ENCODE measurements around the gene LRRC23. TPM values are rescaled to one million over a fixed set of nuclear protein-coding genes. Genes with fewer than 3 reads are reported as not detected.
A peak's percentile ranks its signal among the peaks of the same experiment; 100 is the strongest.
"Not testable (repeated sequence)": the region's sequence is repeated elsewhere in the genome, so short reads cannot be mapped to it uniquely, and the experiment has no call there.

The LRRC23 gene
- 6.5 TPM for total RNA-seq

- FAIRE-seq: peak; percentile 47
- peak; percentile 87 to 89 for DNase-seq (ENCODE audit: low spot score in 2 of 2)
Measured at GRCh38 chr12:6904280-6905276, at the start of gene LRRC23. TSS of gene LRRC23 (plus strand) at chr12:6904822. CDS start at chr12:6905634, 812 bp downstream.

- FAIRE-seq (no peak), DNase-seq (ENCODE audit: low spot score in 2 of 2) (no peak)
Measured at GRCh38 chr12:6855322-6855721, 49.3 kb upstream of the LRRC23 start.

- DNase-seq (ENCODE audit: low spot score in 2 of 2) (no peak), FAIRE-seq (no peak)
Measured at GRCh38 chr12:6858799-6859198, 45.8 kb upstream of the LRRC23 start.

- DNase-seq (ENCODE audit: low spot score in 2 of 2): no peak
- no peak for FAIRE-seq
Measured at GRCh38 chr12:6860116-6860515, 44.5 kb upstream of the LRRC23 start.

- FAIRE-seq (no peak), DNase-seq (ENCODE audit: low spot score in 2 of 2) (no peak)
Measured at GRCh38 chr12:6860942-6861341, 43.7 kb upstream of the LRRC23 start.

- FAIRE-seq (no peak), DNase-seq (ENCODE audit: low spot score in 2 of 2) (no peak)
Measured at GRCh38 chr12:6861391-6861790, 43.2 kb upstream of the LRRC23 start.

GRCh38 chr12:6863033-6863432 is 41.6 kb upstream of the LRRC23 start:
- DNase-seq (ENCODE audit: low spot score in 2 of 2): no peak
- FAIRE-seq: no peak

- no peak for DNase-seq (ENCODE audit: low spot score in 2 of 2)
- FAIRE-seq: no peak
Measured at GRCh38 chr12:6863586-6864321, 40.9 kb upstream of the LRRC23 start.

- not testable (repeated sequence) for DNase-seq (ENCODE audit: low spot score in 2 of 2); FAIRE-seq
Measured at GRCh38 chr12:6865307-6865706, 39.3 kb upstream of the LRRC23 start.

GRCh38 chr12:6866163-6866919 is 38.3 kb upstream of the LRRC23 start:
- FAIRE-seq: no peak
- no peak for DNase-seq (ENCODE audit: low spot score in 2 of 2)

- DNase-seq (ENCODE audit: low spot score in 2 of 2): peak in 1 of 2 donors; percentile 34
- FAIRE-seq: no peak
Measured at GRCh38 chr12:6866920-6867412, 37.7 kb upstream of the LRRC23 start.

- FAIRE-seq (no peak), DNase-seq (ENCODE audit: low spot score in 2 of 2) (peak; percentile 96 to 99)
Measured at GRCh38 chr12:6867413-6868210, 37.0 kb upstream of the LRRC23 start, which contains the start of gene TPI1. TSS of gene TPI1 (plus strand) at chr12:6867531. CDS start at chr12:6867567, 36 bp downstream.

- no peak for DNase-seq (ENCODE audit: low spot score in 2 of 2)
- no peak for FAIRE-seq
Measured at GRCh38 chr12:6868211-6869048, 36.2 kb upstream of the LRRC23 start.

GRCh38 chr12:6869049-6870021 is 35.3 kb upstream of the LRRC23 start:
- DNase-seq (ENCODE audit: low spot score in 2 of 2) (peak; percentile 75 to 78), FAIRE-seq (no peak)

GRCh38 chr12:6870304-6870703 is 34.3 kb upstream of the LRRC23 start:
- not testable (repeated sequence) for DNase-seq (ENCODE audit: low spot score in 2 of 2); FAIRE-seq

- FAIRE-seq (no peak), DNase-seq (ENCODE audit: low spot score in 2 of 2) (no peak)
Measured at GRCh38 chr12:6871052-6871957, 33.3 kb upstream of the LRRC23 start.
